Measurements from ENCODE around the gene OR2D2. TPM values are rescaled to one million over a fixed set of nuclear protein-coding genes. Genes with fewer than 3 reads are reported as not detected.

The OR2D2 gene
- total RNA-seq, 1 experiment from 2014 or later, result 0.11 TPM

GRCh38 chr11:6900327-6900999 is 8.2 kb upstream of the OR2D2 start:
- H3K27ac ChIP-seq (ENCODE audit: low read length), result no peak overlapping the region
- H3K79me2 ChIP-seq (ENCODE audit: low read length), result no peaks in the 10 kb centered on the region
- H3K9me2 ChIP-seq (replicated peaks; ENCODE audit: low read length), result no peaks in the 10 kb centered on the region
- H3K4me1 ChIP-seq (ENCODE audit: insufficient read depth, low read length), result no peaks in the 10 kb centered on the region
- no peaks in the 10 kb centered on the region for H3K9me3 ChIP-seq (ENCODE audit: low read length)
- ChIA-PET POLR2A (ENCODE audit: unreplicated experiment) (no interaction called here), CTCF (no interaction called here)
- intact Hi-C loops (cut with micrococcal nuclease), result no loop called here
- H2AFZ ChIP-seq (ENCODE audit: low read length), result no peak overlapping the region
- no peaks in the 10 kb centered on the region for H3K36me3 ChIP-seq (ENCODE audit: low read depth, low read length)
- no peaks in the 10 kb centered on the region for H3F3A ChIP-seq (ENCODE audit: low read length, unreplicated experiment)
- no peak overlapping the region for H3K4me2 ChIP-seq (ENCODE audit: low read length)
- H3K9ac ChIP-seq (ENCODE audit: low read length), result no peak overlapping the region
- H3K4me3 ChIP-seq (ENCODE audit: low read length), result no peak overlapping the region
- peaks cover 7% of the 10 kb centered on the region; the same call in 1 of the 2 replicates for H3K27me3 ChIP-seq (ENCODE audit: low read length)
- H4K20me1 ChIP-seq (ENCODE audit: low read length), result no peaks in the 10 kb centered on the region
- ATAC-seq (peak; percentile 37; the same call in 1 of the 2 replicates), DNase-seq (peak; percentile 30)
- no TSS peak for BruUV-seq (replicated peaks)
- TF ChIP-seq EZH2 (IDR thresholded peaks at IDR 0.05; ENCODE audit: low read length, unreplicated experiment), result no peak
- peak; percentile 43; the same call in 1 of the 2 replicates for TF ChIP-seq CTCF (conservative IDR thresholded peaks at IDR 0.05; ENCODE audit: low read depth, low read length)
- TF ChIP-seq EZH2phosphoT487 (IDR thresholded peaks at IDR 0.05; ENCODE audit: borderline replicate concordance, low read length), result no peak

GRCh38 chr11:6898911-6899310 is 6.6 kb upstream of the OR2D2 start:
- TF ChIP-seq EZH2phosphoT487 (IDR thresholded peaks at IDR 0.05; ENCODE audit: borderline replicate concordance, low read length) (no peak), EZH2 (IDR thresholded peaks at IDR 0.05; ENCODE audit: low read length, unreplicated experiment) (no peak)
- Histone ChIP-seq H3K4me3 (ENCODE audit: low read length) (no peak overlapping the region), H3K27ac (ENCODE audit: low read length) (no peak overlapping the region), H3K9me2 (replicated peaks; ENCODE audit: low read length) (no peaks in the 10 kb centered on the region), H2AFZ (ENCODE audit: low read length) (no peak overlapping the region), H3K27me3 (ENCODE audit: low read length) (peaks cover 7% of the 10 kb centered on the region; the same call in 1 of the 2 replicates), H3K9me3 (ENCODE audit: low read length) (no peaks in the 10 kb centered on the region), H3K4me1 (ENCODE audit: insufficient read depth, low read length) (no peaks in the 10 kb centered on the region), H3K9ac (ENCODE audit: low read length) (no peak overlapping the region), H3K36me3 (ENCODE audit: low read depth, low read length) (no peaks in the 10 kb centered on the region), H3K4me2 (ENCODE audit: low read length) (no peak overlapping the region), H4K20me1 (ENCODE audit: low read length) (no peaks in the 10 kb centered on the region), H3K79me2 (ENCODE audit: low read length) (no peaks in the 10 kb centered on the region), H3F3A (ENCODE audit: low read length, unreplicated experiment) (no peaks in the 10 kb centered on the region)
- ATAC-seq (no peak), DNase-seq (no peak)
- intact Hi-C loops (cut with micrococcal nuclease), result no loop called here
- no TSS peak for BruUV-seq (replicated peaks)
- ChIA-PET CTCF (no interaction called here), POLR2A (ENCODE audit: unreplicated experiment) (no interaction called here)

- Histone ChIP-seq H3K9ac (ENCODE audit: low read length) (no peak overlapping the region), H3K4me2 (ENCODE audit: low read length) (no peak overlapping the region), H3K9me2 (replicated peaks; ENCODE audit: low read length) (no peaks in the 10 kb centered on the region), H3K27ac (ENCODE audit: low read length) (no peak overlapping the region), H3K79me2 (ENCODE audit: low read length) (no peaks in the 10 kb centered on the region), H4K20me1 (ENCODE audit: low read length) (no peaks in the 10 kb centered on the region), H3K4me3 (ENCODE audit: low read length) (no peak overlapping the region), H3K27me3 (ENCODE audit: low read length) (peaks cover 7% of the 10 kb centered on the region; the same call in 1 of the 2 replicates), H3F3A (ENCODE audit: low read length, unreplicated experiment) (no peaks in the 10 kb centered on the region), H3K4me1 (ENCODE audit: insufficient read depth, low read length) (no peaks in the 10 kb centered on the region), H3K36me3 (ENCODE audit: low read depth, low read length) (no peaks in the 10 kb centered on the region), H2AFZ (ENCODE audit: low read length) (no peak overlapping the region), H3K9me3 (ENCODE audit: low read length) (no peaks in the 10 kb centered on the region)
- ChIA-PET POLR2A (ENCODE audit: unreplicated experiment) (no interaction called here), CTCF (no interaction called here)
- no peak for ATAC-seq
- no peak for DNase-seq
- no TSS peak for BruUV-seq (replicated peaks)
- TF ChIP-seq EZH2 (IDR thresholded peaks at IDR 0.05; ENCODE audit: low read length, unreplicated experiment) (no peak), CTCF (conservative IDR thresholded peaks at IDR 0.05; ENCODE audit: low read depth, low read length) (no peak), EZH2phosphoT487 (IDR thresholded peaks at IDR 0.05; ENCODE audit: borderline replicate concordance, low read length) (no peak)
- intact Hi-C loops (cut with micrococcal nuclease), result no loop called here
Observed at GRCh38 chr11:6895010-6895409, 2.7 kb upstream of the OR2D2 start.
